LNCAP (cell line): ENCODE measurements around the gene RSPO1.

Experiments
- TF ChIP-seq, protein P1 (sequence below): fragments of 450-650 bp; IDR thresholded peaks from 2 replicates; pipeline ENCODE4 v1.5.1; 2017; ENCODE audit warnings: mild to moderate bottlenecking

RSPO1 gene

GRCh38 chr1:37628026-37628556 lies 6.6 kb downstream of the RSPO1 start:
- TF ChIP-seq, protein P1, sequence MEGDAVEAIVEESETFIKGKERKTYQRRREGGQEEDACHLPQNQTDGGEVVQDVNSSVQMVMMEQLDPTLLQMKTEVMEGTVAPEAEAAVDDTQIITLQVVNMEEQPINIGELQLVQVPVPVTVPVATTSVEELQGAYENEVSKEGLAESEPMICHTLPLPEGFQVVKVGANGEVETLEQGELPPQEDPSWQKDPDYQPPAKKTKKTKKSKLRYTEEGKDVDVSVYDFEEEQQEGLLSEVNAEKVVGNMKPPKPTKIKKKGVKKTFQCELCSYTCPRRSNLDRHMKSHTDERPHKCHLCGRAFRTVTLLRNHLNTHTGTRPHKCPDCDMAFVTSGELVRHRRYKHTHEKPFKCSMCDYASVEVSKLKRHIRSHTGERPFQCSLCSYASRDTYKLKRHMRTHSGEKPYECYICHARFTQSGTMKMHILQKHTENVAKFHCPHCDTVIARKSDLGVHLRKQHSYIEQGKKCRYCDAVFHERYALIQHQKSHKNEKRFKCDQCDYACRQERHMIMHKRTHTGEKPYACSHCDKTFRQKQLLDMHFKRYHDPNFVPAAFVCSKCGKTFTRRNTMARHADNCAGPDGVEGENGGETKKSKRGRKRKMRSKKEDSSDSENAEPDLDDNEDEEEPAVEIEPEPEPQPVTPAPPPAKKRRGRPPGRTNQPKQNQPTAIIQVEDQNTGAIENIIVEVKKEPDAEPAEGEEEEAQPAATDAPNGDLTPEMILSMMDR = no peak

GRCh38 chr1:37622131-37622530 lies 12.6 kb downstream of the RSPO1 start:
- TF ChIP-seq, protein P1 = no peak

GRCh38 chr1:37621326-37621870 lies 13.3 kb downstream of the RSPO1 start:
- TF ChIP-seq, protein P1 = no peak

DNA sequence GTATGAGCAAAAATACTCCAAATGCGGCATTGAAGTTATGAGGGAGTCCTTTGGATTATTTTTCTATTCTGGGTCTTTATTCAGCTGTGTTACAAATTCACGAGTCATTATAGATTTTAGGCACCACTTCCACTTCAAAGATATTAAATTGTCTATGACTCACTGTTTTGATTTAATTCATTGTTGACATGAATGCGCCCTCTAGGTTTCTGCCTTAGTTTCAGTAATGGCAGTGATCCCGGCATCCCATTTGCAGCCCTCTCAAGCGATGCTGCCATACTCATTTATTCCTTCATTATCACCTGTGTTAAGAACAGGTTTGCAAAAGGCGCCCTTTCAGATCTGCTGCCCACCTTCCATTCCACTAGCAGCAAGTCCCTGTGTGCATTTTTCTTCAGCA lies 14.0 kb downstream of the RSPO1 start:
- TF ChIP-seq, protein P1 = no peak

DNA sequence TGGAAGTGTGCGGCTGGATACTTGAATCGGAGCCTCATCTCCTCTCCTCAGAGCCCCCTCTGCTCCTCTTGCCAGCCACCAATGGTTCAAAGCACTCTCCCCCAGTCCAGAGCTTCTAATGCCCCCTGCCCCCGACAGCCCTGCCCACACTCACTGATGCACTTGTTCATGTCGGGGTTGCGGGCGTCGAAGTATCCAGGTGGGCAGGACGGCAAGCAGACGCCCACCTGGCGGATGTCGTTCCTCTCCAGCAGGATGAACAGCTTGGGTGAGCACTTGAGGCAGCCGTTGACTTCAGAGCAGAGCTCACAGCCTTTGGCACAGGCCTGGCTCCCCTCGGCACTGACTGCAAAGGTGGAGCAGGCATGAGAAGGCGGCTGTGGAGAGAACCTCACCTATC lies 18.4 kb downstream of the RSPO1 start:
- TF ChIP-seq, protein P1 = no peak

- TF ChIP-seq, protein P1 = no peak
Measured at GRCh38 chr1:37614105-37614504, 20.6 kb downstream of the RSPO1 start.

DNA sequence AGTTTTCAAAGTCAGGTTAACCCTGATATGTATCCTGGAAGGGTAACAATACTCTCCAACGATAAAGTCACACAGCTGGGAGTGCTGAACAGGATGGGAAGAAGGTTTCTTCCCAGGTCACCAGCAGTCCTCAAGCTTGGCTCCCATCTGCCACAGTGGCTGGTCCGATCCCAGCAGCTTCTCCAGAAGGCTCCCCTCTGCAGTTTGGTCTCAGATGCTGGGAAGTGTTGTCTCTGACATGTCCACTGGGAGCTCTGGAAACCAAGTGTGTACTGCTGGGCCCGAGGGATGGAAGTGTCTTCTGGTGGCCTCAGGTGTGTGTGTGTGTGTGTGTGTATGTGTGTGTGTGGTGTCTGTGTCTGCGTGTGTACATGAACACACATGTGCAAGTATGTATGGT lies 22.5 kb downstream of the RSPO1 start:
- TF ChIP-seq, protein P1 = no peak

DNA sequence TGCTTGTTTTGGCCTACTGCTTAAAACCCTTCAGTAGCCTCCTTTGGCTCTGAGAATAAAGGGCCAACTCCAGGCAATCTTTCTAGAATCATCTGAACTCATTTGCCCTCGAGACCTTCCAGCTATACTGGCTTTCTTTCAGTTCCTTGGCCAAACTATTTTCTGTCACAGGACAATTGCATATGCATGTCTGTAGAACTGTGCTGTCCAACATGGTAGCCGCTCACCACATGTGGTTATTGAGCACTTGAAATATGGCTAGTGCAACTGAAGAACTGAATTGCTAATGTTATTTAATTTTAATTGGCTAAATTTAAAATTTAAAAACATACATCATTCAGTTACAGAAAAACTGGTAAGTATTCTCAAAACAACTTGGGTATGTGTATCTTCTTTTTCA lies 24.7 kb downstream of the RSPO1 start:
- TF ChIP-seq, protein P1 = no peak
